ENCODE data around the gene UBE2I. TPM values are rescaled to one million over a fixed set of nuclear protein-coding genes. Genes with fewer than 3 reads are reported as not detected.
"Not testable (repeated sequence)": the region's sequence is repeated elsewhere in the genome, so short reads cannot be mapped to it uniquely, and the experiment has no call there.

The UBE2I gene
- total RNA-seq, 2 donors from 2014 or later = 58.8 to 59.5 TPM

DNA sequence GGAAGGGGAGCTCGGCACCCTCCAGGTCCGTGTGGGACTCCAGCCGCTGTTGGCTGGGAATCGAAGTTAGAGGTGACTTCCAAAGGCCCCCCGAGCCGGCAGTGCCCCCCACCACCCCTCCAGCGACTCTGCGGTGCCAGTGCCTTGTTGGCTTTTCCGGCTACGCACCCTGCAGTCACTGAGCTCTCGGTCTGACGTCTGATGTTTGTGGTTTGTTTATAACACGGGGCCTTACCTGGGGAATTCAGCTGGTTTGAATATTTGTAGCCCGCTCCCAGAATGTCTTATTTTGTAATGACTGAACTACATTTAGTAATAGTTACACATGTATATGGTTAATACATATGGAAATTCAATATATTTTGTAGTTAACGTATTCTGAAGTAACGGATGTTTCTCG lies 17.0 kb downstream of the UBE2I start:
- TF ChIP-seq, protein P1, sequence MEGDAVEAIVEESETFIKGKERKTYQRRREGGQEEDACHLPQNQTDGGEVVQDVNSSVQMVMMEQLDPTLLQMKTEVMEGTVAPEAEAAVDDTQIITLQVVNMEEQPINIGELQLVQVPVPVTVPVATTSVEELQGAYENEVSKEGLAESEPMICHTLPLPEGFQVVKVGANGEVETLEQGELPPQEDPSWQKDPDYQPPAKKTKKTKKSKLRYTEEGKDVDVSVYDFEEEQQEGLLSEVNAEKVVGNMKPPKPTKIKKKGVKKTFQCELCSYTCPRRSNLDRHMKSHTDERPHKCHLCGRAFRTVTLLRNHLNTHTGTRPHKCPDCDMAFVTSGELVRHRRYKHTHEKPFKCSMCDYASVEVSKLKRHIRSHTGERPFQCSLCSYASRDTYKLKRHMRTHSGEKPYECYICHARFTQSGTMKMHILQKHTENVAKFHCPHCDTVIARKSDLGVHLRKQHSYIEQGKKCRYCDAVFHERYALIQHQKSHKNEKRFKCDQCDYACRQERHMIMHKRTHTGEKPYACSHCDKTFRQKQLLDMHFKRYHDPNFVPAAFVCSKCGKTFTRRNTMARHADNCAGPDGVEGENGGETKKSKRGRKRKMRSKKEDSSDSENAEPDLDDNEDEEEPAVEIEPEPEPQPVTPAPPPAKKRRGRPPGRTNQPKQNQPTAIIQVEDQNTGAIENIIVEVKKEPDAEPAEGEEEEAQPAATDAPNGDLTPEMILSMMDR (IDR thresholded peaks at IDR 0.05) = no peak
- H3K4me1 ChIP-seq = peaks cover 0 to 10% of the 10 kb centered on the region in 2 donors
- H3K36me3 ChIP-seq = peaks cover 25% of the 10 kb centered on the region
- no peak overlapping the region for H3K4me3 ChIP-seq
- DNase-seq (ENCODE audit: low spot score) = no peak
- H3K27ac ChIP-seq = no peak overlapping the region
- H3K27me3 ChIP-seq = no peaks in the 10 kb centered on the region
- H3K9me3 ChIP-seq = peaks cover 0 to 5% of the 10 kb centered on the region in 2 donors

DNA sequence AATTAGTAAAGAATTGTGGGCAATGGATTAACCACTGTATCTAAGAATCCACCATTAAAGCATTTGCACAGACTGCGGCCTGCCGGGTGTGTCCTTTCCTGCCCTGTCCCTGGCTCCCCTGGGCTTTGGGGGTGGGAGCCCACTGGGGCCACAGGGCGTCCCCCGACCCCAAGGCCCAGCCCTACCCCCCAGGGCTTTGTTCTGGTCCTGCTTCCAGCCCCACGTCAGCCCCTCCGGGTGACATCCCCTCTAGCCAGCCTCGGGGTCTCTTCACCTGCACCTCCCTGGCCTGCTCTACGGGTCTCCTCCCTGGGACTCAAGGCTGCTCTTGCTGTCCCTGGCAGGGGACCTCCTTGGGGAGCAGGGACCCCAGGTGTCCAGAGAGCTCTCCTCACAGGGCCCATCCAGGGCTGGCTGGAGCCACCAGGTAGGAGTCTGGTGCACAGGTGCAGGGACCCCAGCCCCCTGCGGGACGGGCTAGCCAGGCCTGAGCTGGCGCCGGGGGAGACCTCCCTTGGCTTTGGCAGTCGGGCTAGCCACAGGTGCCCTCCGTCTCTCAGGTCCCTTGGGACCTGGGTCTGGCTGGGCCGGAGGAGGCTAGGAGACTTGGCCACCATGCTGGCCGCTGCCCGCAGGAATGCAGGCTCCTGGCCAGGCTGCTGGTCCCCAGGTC lies 17.6 kb downstream of the UBE2I start:
- Histone ChIP-seq H3K4me3 (no peak overlapping the region), H3K4me1 (peaks cover 0 to 17% of the 10 kb centered on the region in 2 donors), H3K27ac (no peak overlapping the region), H3K36me3 (peaks cover 22% of the 10 kb centered on the region), H3K9me3 (peaks cover 0 to 5% of the 10 kb centered on the region in 2 donors), H3K27me3 (no peaks in the 10 kb centered on the region)
- TF ChIP-seq, protein P1 (IDR thresholded peaks at IDR 0.05) = no peak
- no peak for DNase-seq (ENCODE audit: low spot score)

DNA sequence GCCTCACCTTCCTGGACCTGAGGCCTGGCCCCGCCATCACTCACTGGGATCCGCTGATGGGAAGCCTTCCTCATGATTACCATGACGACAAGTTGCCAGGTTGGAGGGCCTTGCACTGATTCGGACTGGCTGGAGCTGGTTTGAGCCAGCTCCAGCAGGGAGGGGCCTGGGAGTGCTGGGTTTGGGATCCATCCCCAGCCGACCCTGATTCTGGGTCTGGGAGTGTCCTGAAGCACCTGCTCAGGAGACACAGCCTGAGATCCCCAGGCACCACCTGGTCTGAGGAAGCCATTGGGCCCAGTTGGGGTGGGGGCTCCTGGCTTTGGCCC lies 18.1 kb downstream of the UBE2I start:
- Histone ChIP-seq H3K4me3 (no peak overlapping the region), H3K4me1 (peaks cover 0 to 22% of the 10 kb centered on the region in 2 donors), H3K27ac (no peak overlapping the region), H3K9me3 (peaks cover 0 to 5% of the 10 kb centered on the region in 2 donors), H3K36me3 (peaks cover 22% of the 10 kb centered on the region), H3K27me3 (peaks cover 0 to 3% of the 10 kb centered on the region in 2 donors)
- no peak for DNase-seq (ENCODE audit: low spot score)
- TF ChIP-seq, protein P1 (IDR thresholded peaks at IDR 0.05) = no peak

DNA sequence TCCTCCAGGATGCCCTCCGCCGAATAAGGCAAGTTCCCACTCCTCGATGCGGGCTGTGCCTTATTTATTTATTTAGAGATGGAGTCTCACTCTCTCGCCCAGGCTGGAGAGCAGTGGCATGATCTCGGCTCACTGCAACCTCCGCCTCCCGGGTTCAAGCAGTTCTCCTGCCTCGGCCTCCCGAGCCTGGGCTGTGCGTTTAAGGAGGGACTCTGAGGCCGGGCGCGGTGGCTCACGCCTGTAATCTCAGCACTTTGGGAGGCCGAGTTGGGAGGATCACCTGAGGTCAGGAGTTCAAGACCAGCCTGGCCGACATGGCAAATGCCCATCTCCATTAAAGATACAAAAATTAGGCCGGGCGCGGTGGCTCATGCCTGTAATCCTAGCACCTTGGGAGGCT lies 18.7 kb downstream of the UBE2I start:
- not testable (repeated sequence) for H3K9me3 ChIP-seq; DNase-seq (ENCODE audit: low spot score); H3K27ac ChIP-seq; H3K4me3 ChIP-seq; H3K27me3 ChIP-seq
- H3K36me3 ChIP-seq = peaks cover 20% of the 10 kb centered on the region
- H3K4me1 ChIP-seq = peaks cover 0 to 27% of the 10 kb centered on the region in 2 donors

DNA sequence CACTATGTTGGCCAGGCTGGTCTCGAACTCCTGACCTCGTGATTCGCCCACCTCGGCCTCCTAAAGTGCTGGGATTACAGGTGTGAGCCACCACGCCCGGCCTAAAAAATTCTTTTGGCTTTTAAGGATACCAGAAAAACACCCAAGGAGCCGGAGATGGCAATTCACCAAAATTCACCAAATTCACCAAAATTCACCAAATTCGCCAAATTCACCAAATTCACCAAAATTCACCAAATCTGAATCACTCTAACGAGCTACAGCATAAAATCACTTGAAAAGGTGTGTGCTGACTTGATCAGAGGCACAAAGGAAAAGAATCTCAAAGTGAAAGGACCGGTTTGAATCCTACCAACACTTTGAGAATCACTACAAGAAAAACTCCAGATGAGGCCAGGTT lies 19.5 kb downstream of the UBE2I start:
- Histone ChIP-seq H3K4me1 (peaks cover 0 to 34% of the 10 kb centered on the region in 2 donors), H3K36me3 (peaks cover 12% of the 10 kb centered on the region), H3K27me3 (peaks cover 3 to 15% of the 10 kb centered on the region in 2 donors)
- H3K27ac ChIP-seq; H3K9me3 ChIP-seq; DNase-seq (ENCODE audit: low spot score); H3K4me3 ChIP-seq: not testable (repeated sequence)

DNA sequence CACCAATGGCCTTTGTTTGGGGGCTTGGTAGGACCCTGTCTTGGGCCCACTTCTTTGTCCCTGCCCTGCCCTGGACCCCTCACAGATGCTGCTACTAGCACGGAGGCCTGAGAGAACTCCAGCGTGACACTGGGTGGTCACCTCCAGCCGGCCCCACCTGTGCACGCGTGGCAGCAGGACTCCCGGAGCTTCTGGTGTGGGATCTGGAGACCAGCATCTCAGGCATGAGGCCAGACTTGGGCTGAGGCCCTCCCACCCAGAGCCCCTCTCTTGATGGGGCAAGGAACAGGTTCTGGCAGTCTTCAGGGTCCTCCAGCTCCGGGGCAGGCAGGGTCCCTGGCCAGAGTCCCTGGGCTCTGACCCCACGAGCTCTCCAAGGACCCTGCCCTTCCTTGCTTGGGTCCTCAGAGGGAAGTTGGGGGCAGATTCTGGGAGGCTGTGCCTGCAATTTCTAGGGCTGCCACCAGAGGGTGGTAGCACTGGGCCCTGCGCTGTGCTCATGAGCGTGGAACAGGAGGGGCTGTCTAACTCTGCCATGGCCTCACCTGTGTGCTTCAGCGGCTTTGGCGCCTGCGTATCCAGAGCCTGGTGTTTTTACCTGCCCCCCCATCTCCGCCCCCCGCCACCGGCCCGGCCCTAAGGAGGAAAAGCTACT lies 21.0 kb downstream of the UBE2I start:
- DNase-seq (ENCODE audit: low spot score) = no peak
- Histone ChIP-seq H3K36me3 (no peaks in the 10 kb centered on the region), H3K4me3 (no peak overlapping the region), H3K27ac (no peak overlapping the region), H3K9me3 (peaks cover 0 to 5% of the 10 kb centered on the region in 2 donors), H3K27me3 (peaks cover 9 to 24% of the 10 kb centered on the region in 2 donors), H3K4me1 (peaks cover 0 to 40% of the 10 kb centered on the region in 2 donors)
- TF ChIP-seq, protein P1 (IDR thresholded peaks at IDR 0.05) = peak in 1 of 2 donors; percentile 19
